ENCODE results near the gene BTG1.
A peak's percentile ranks its signal among the peaks of the same experiment; 100 is the strongest.

Gene BTG1

DNA sequence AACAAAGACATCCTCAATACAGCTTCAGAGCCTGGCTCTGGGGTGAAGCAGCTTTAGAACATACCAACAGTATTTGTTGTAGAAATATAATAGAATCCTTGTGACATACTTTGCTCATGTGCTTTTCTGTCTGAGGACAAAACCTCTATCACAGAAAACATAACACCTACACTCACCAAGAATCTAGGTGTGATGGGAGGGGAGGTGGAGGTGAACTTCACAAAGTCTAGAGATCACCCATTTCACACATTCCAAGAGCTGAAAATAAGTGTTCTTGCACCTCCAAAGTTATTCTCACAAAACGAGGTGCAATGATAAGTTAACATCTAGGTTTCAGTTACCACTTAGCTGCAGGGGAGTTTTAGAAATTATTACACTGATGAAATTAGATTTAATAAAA, 32.7 kb upstream of the BTG1 start:
- WGBS, 2 experiments: 100% methylated on average over 1 of the region's 1 CpG; no CpG with 5 or more reads in 1 of the 2 experiments
- H3K27me3 ChIP-seq (ENCODE audit: control insufficient read depth, insufficient read depth, low read length, poor library complexity, severe bottlenecking): no peaks in the 10 kb centered on the region
- H3K27ac ChIP-seq (ENCODE audit: insufficient read depth, low read depth, low read length, poor library complexity, severe bottlenecking): no peak overlapping the region
- no peaks in the 10 kb centered on the region for H3K9me3 ChIP-seq (ENCODE audit: control insufficient read depth, low read length)
- peaks cover 5% of the 10 kb centered on the region for H3K4me1 ChIP-seq (ENCODE audit: control insufficient read depth, insufficient read depth, low read length)
- no peaks in the 10 kb centered on the region for H3K36me3 ChIP-seq (ENCODE audit: control insufficient read depth, insufficient read depth, low read length)
- H3K4me3 ChIP-seq (ENCODE audit: insufficient read depth, low read depth, low read length): no peak overlapping the region

DNA sequence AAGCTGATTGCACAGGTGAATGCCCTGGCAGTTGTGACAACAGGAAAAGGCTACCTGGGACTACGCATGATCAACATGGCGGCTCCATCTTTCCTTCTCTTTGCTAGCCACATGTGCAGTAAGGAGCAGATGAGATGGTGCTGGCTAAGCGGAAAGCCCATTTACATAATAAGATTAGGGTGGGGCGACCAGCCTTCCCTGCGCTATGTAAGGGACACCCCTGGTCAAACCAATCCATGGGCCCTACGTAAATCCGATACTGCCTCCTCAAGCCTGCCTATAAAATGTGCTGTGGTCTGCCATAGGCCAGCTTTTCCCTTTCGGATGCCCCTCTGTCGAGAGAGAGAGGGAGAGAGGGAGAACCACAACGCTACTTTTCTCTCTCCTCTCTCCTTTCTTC, 31.0 kb upstream of the BTG1 start:
- H3K4me3 ChIP-seq (ENCODE audit: insufficient read depth, low read depth, low read length): no peak overlapping the region
- WGBS, 2 experiments: 86 to 89% methylated on average over 9 of the region's 10 CpGs
- H3K36me3 ChIP-seq (ENCODE audit: control insufficient read depth, insufficient read depth, low read length): no peaks in the 10 kb centered on the region
- H3K27me3 ChIP-seq (ENCODE audit: control insufficient read depth, insufficient read depth, low read length, poor library complexity, severe bottlenecking): no peaks in the 10 kb centered on the region
- H3K9me3 ChIP-seq (ENCODE audit: control insufficient read depth, low read length): no peaks in the 10 kb centered on the region
- H3K4me1 ChIP-seq (ENCODE audit: control insufficient read depth, insufficient read depth, low read length): peaks cover 5% of the 10 kb centered on the region
- H3K27ac ChIP-seq (ENCODE audit: insufficient read depth, low read depth, low read length, poor library complexity, severe bottlenecking): peak overlapping the region; percentile 85

DNA sequence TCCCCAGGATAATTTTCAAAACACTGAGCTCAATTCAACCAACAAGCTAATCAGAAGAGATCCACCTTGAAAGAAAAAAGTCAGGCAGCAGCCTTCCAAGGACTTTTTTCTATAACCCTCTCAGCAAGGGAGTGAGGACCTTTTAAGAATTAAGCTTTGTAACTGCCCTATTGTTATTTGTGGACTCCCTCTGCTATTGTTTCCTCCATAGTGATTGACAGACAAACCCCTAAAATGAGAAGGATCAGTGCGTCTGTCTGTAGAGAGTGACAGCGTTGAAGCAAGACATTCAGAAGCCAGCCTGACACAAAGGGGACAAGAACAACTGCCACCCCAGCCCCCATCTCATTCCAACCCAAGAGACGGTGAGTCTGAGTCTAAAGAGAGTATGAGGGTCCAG, 30.3 kb upstream of the BTG1 start:
- peak overlapping the region; percentile 85 for H3K27ac ChIP-seq (ENCODE audit: insufficient read depth, low read depth, low read length, poor library complexity, severe bottlenecking)
- H3K27me3 ChIP-seq (ENCODE audit: control insufficient read depth, insufficient read depth, low read length, poor library complexity, severe bottlenecking): no peaks in the 10 kb centered on the region
- no peaks in the 10 kb centered on the region for H3K9me3 ChIP-seq (ENCODE audit: control insufficient read depth, low read length)
- H3K36me3 ChIP-seq (ENCODE audit: control insufficient read depth, insufficient read depth, low read length): no peaks in the 10 kb centered on the region
- no peak overlapping the region for H3K4me3 ChIP-seq (ENCODE audit: insufficient read depth, low read depth, low read length)
- peaks cover 5% of the 10 kb centered on the region for H3K4me1 ChIP-seq (ENCODE audit: control insufficient read depth, insufficient read depth, low read length)
- WGBS, 2 experiments: 0% methylated on average over 2 to 3 of the region's 3 CpGs

DNA sequence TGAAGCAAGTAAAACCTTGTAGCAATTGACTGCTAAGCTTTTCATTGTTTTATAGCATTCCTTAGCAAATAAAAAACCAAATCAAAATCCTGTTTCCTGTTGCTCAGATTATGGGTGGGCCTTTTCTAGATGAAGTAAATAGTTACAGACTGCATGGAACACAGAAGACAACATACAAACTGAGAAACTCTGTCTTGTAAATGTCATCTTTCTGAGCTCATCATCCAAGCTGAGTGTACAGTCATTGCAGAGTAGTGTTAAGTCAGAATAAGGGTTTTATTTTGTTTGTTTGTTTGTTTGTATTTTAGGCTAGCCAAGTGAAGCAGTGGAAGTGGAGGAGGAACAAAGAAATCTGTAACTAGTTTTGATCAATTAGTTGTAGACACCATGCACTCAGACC, 24.4 kb upstream of the BTG1 start:
- no peaks in the 10 kb centered on the region for H3K27me3 ChIP-seq (ENCODE audit: control insufficient read depth, insufficient read depth, low read length, poor library complexity, severe bottlenecking)
- H3K36me3 ChIP-seq (ENCODE audit: control insufficient read depth, insufficient read depth, low read length): no peaks in the 10 kb centered on the region
- no peak overlapping the region for H3K27ac ChIP-seq (ENCODE audit: insufficient read depth, low read depth, low read length, poor library complexity, severe bottlenecking)
- H3K4me1 ChIP-seq (ENCODE audit: control insufficient read depth, insufficient read depth, low read length): no peaks in the 10 kb centered on the region
- H3K4me3 ChIP-seq (ENCODE audit: insufficient read depth, low read depth, low read length): no peak overlapping the region
- H3K9me3 ChIP-seq (ENCODE audit: control insufficient read depth, low read length): no peaks in the 10 kb centered on the region

DNA sequence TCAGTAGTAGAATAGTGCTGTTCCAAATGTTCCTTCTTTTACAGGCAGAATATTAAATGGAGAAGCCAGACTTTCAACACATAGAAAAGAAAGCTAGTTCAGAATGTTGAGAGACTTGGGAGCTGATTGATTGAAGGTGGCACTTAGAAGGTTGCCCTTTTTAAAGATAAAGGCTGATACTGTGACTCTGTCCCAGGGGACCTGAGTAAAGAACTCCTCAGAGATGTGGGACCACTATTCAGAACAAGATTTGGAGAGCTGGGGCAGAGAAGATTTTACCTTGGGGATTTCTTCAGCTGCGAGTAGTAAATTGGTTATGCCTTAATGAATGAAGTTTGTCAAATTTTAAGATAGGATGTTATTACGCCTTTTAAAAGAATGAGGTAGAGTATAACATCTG, 21.4 kb upstream of the BTG1 start:
- WGBS, 2 experiments: 95 to 100% methylated on average over 2 of the region's 2 CpGs

DNA sequence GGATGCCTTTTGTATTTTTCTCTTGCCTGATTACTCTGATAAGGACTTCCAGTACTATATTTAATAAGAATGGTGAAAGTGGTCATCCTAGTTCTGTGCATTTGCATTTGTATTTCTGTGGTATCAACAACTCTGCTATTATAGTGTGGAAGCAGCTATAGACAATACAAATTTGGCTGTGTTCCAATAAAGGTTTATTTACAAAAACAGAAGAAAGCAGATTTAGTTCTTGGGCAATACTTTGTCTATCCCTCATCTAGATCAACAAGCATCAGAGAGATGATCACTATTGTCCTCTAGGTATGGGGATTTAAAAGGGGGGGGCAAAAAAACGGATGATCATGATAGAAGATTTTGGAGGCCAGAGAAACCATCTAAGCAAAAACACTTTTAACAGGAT, 19.1 kb upstream of the BTG1 start:
- 83% methylated on average over 1 of the region's 1 CpG; no CpG with 5 or more reads in 1 of the 2 experiments for whole genome bisulfite sequencing, 2 experiments
- no peaks in the 10 kb centered on the region for H3K36me3 ChIP-seq (ENCODE audit: control insufficient read depth, insufficient read depth, low read length)
- no peaks in the 10 kb centered on the region for H3K4me1 ChIP-seq (ENCODE audit: control insufficient read depth, insufficient read depth, low read length)
- H3K4me3 ChIP-seq (ENCODE audit: insufficient read depth, low read depth, low read length): no peak overlapping the region
- no peaks in the 10 kb centered on the region for H3K27me3 ChIP-seq (ENCODE audit: control insufficient read depth, insufficient read depth, low read length, poor library complexity, severe bottlenecking)
- H3K27ac ChIP-seq (ENCODE audit: insufficient read depth, low read depth, low read length, poor library complexity, severe bottlenecking): no peak overlapping the region
- H3K9me3 ChIP-seq (ENCODE audit: control insufficient read depth, low read length): no peaks in the 10 kb centered on the region

More for the DNA sequence above, 21.4 kb upstream of the BTG1 start:
- no peak overlapping the region for H3K4me3 ChIP-seq (ENCODE audit: insufficient read depth, low read depth, low read length)
- H3K27ac ChIP-seq (ENCODE audit: insufficient read depth, low read depth, low read length, poor library complexity, severe bottlenecking): no peak overlapping the region
- H3K9me3 ChIP-seq (ENCODE audit: control insufficient read depth, low read length): no peaks in the 10 kb centered on the region
- no peaks in the 10 kb centered on the region for H3K4me1 ChIP-seq (ENCODE audit: control insufficient read depth, insufficient read depth, low read length)
- H3K27me3 ChIP-seq (ENCODE audit: control insufficient read depth, insufficient read depth, low read length, poor library complexity, severe bottlenecking): no peaks in the 10 kb centered on the region
- H3K36me3 ChIP-seq (ENCODE audit: control insufficient read depth, insufficient read depth, low read length): no peaks in the 10 kb centered on the region

DNA sequence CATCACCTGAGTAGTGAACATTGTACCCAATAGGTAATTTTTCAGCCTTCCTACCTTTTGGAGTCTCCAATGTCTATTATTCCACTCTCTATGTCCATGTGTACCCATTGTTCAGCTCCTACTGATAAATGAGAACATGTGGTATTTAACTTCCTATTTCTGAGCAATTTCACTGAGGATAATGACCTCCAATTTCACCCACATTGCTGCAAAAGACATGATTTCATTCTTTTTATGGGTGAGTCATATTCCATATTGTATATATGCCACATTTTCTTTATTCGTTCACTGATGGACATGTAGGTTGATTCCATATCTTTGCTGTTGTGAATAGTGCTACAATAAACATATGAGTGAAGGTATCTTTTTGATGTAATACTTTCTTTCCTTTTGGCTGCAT, 16.4 kb upstream of the BTG1 start:
- no peak overlapping the region for H3K27ac ChIP-seq (ENCODE audit: insufficient read depth, low read depth, low read length, poor library complexity, severe bottlenecking)
- peaks cover 2% of the 10 kb centered on the region for H3K4me1 ChIP-seq (ENCODE audit: control insufficient read depth, insufficient read depth, low read length)
- H3K9me3 ChIP-seq (ENCODE audit: control insufficient read depth, low read length): no peaks in the 10 kb centered on the region
- WGBS, 2 experiments: 86% methylated on average over 1 of the region's 1 CpG; no CpG with 5 or more reads in 1 of the 2 experiments
- no peaks in the 10 kb centered on the region for H3K36me3 ChIP-seq (ENCODE audit: control insufficient read depth, insufficient read depth, low read length)
- H3K4me3 ChIP-seq (ENCODE audit: insufficient read depth, low read depth, low read length): no peak overlapping the region
- no peaks in the 10 kb centered on the region for H3K27me3 ChIP-seq (ENCODE audit: control insufficient read depth, insufficient read depth, low read length, poor library complexity, severe bottlenecking)

DNA sequence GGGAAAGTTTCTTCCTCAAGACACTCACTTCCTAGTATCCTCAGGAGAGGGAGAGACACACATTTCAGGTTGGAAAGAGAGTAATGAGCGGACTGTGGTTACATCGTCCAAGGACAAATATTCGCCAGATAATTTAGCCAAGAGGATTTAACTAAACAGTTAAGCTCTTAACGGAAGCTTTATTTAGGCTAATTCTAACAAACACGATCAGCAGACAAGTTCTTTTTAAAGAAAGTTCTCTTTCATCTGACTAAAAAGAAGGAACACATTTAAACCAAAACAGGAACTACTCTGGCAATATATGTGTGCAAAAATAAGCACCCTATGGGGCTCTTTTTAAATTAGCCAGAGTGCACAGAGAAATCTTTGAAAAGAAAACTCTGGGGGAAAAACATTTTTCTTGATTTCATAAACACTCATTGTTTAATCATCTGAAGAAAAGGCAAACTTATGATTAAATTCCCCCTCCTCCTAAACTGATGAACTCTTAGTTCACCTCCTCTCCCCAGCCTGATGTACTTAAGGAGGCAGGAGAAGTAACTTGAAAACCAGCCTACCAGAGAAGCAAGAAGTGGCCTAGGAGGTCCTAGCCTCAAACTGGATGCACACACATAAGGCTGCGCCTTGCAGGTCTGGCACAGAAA, 13.3 kb upstream of the BTG1 start:
- WGBS, 2 experiments: 90 to 97% methylated on average over 6 of the region's 6 CpGs
- H3K9me3 ChIP-seq (ENCODE audit: control insufficient read depth, low read length): no peaks in the 10 kb centered on the region
- no peaks in the 10 kb centered on the region for H3K36me3 ChIP-seq (ENCODE audit: control insufficient read depth, insufficient read depth, low read length)
- H3K27ac ChIP-seq (ENCODE audit: insufficient read depth, low read depth, low read length, poor library complexity, severe bottlenecking): no peak overlapping the region
- H3K4me3 ChIP-seq (ENCODE audit: insufficient read depth, low read depth, low read length): no peak overlapping the region
- H3K4me1 ChIP-seq (ENCODE audit: control insufficient read depth, insufficient read depth, low read length): peaks cover 2% of the 10 kb centered on the region
- H3K27me3 ChIP-seq (ENCODE audit: control insufficient read depth, insufficient read depth, low read length, poor library complexity, severe bottlenecking): no peaks in the 10 kb centered on the region

DNA sequence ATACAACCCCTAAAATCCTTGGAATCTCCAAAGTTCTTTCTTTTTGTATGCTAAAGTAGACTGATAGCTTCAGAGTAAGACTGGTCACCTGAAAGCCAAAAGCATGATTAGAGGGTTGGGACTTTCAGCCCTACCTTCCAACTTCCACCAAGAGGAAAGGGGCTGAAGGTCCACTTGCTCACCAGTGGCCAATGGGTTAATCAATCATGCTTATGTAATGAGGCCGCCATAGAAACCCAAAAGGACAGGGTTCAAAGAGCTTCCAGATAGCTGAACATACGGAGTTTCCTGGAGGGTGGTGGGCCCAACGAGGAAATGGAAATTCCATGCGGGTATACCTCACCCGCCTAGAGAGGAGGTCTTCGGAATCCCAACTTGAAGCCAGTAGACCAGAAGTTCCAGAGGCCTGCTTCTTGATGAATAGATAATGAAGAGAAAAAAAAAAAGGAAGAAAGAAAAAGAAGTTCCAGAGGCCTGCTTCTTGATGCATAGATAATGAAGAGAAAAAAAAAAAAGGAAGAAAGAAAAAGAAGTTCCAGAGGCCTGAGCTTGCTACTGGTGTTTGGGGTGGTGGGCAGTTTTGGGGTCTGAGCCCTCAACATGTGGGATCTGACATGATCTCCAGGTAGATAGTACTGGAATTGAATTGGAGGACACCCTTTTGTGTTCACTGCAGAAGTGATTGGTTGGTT, 11.2 kb upstream of the BTG1 start:
- 94 to 95% methylated on average over 6 of the region's 6 CpGs for WGBS, 2 experiments
- Histone ChIP-seq H3K4me3 (ENCODE audit: insufficient read depth, low read depth, low read length) (no peak overlapping the region), H3K27ac (ENCODE audit: insufficient read depth, low read depth, low read length, poor library complexity, severe bottlenecking) (no peak overlapping the region), H3K9me3 (ENCODE audit: control insufficient read depth, low read length) (no peaks in the 10 kb centered on the region), H3K4me1 (ENCODE audit: control insufficient read depth, insufficient read depth, low read length) (peaks cover 2% of the 10 kb centered on the region), H3K36me3 (ENCODE audit: control insufficient read depth, insufficient read depth, low read length) (no peaks in the 10 kb centered on the region), H3K27me3 (ENCODE audit: control insufficient read depth, insufficient read depth, low read length, poor library complexity, severe bottlenecking) (no peaks in the 10 kb centered on the region)

DNA sequence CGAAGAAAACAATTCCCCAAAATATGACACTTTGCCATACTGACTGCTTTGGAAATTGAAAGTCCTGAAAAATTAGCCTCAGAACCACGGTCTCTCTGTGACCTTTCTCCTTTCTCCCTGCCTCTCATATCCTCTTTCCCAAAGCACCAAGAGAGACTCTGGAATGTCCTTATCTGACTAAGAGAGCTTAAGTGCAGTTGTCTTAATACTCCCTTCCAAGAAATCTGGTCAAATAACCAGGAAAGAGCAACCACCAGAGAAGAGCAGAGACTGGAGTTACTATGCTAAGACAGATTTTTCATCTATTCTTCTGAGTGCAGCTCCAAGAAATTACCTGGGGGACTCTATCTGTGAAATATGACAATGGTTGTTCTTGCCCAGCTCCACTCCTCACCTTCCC, 10.5 kb upstream of the BTG1 start:
- H3K4me3 ChIP-seq (ENCODE audit: insufficient read depth, low read depth, low read length): no peak overlapping the region
- peaks cover 2% of the 10 kb centered on the region for H3K4me1 ChIP-seq (ENCODE audit: control insufficient read depth, insufficient read depth, low read length)
- H3K27me3 ChIP-seq (ENCODE audit: control insufficient read depth, insufficient read depth, low read length, poor library complexity, severe bottlenecking): no peaks in the 10 kb centered on the region
- no peaks in the 10 kb centered on the region for H3K36me3 ChIP-seq (ENCODE audit: control insufficient read depth, insufficient read depth, low read length)
- no peaks in the 10 kb centered on the region for H3K9me3 ChIP-seq (ENCODE audit: control insufficient read depth, low read length)
- WGBS, 2 experiments: 93 to 94% methylated on average over 2 of the region's 2 CpGs
- no peak overlapping the region for H3K27ac ChIP-seq (ENCODE audit: insufficient read depth, low read depth, low read length, poor library complexity, severe bottlenecking)

Data from ectodermal cell (in vitro differentiated cells).